BJ (cell line): Measurements from ENCODE around the gene SH2D7. TPM values are rescaled to one million over a fixed set of nuclear protein-coding genes. Genes with fewer than 3 reads are reported as not detected.

ENCODE experiments used
- CTCF ChIA-PET: fragments of 350-600 bp; formaldehyde crosslinking; extraction: SDS; loops from one replicate; lab custom pipeline; 2021; ENCODE audit warnings: antibody characterized with exemption, inconsistent platforms; lab: Yijun Ruan, JAX
- POLR2A ChIA-PET: fragments of 300-600 bp; sonication (Branson Sonifier 250); formaldehyde crosslinking; extraction: SDS; loops from one replicate; lab custom pipeline; 2021; ENCODE audit warnings: antibody characterized with exemption; lab: Charles Lee
- DNase-seq: peaks from one replicate; pipeline ENCODE4 v3.0.0-alpha.2; 2011; ENCODE audit warnings: low read depth
- H3K27me3 ChIP-seq: 2 replicates; pipeline ENCODE4 v1.6.0; 2011; ENCODE audit warnings: low read length; ENCODE audit not compliant: control insufficient read depth, insufficient read depth
- H3K36me3 ChIP-seq: 2 replicates; pipeline ENCODE4 v1.5.1; 2011; ENCODE audit warnings: low read length; ENCODE audit not compliant: control insufficient read depth, insufficient read depth
- H3K4me3 ChIP-seq: 2 replicates; pipeline ENCODE4 v1.5.1; 2011; ENCODE audit warnings: low read depth, mild to moderate bottlenecking, control low read depth, low read length
- CTCF ChIP-seq: IDR thresholded peaks from 2 replicates; pipeline ENCODE4 v1.5.1; 2011; ENCODE audit warnings: low read depth, mild to moderate bottlenecking, control low read depth, inconsistent platforms, low read length, moderate library complexity; ENCODE audit not compliant: insufficient read depth
- polyA plus RNA-seq: library from polyadenylated mRNA; depleted of rRNA; stranded (reverse); fragments of >200 nt; gene quantifications from 2 replicates; pipeline ENCODE4 v1.2.3, GENCODE V29; 2011

Gene SH2D7
- polyA plus RNA-seq, 1 experiment: not detected

- no peaks in the 10 kb centered on the region for H3K36me3 ChIP-seq
- CTCF ChIA-PET: interaction anchor here (0.6 to 3.3 kb wide), 5 partner anchors 17 to 131 kb away, joined by 3 to 10 read pairs (median 4); no protein-coding TSS in a partner anchor
- no peak for DNase-seq
- no peak for TF ChIP-seq CTCF
- H3K4me3 ChIP-seq: no peak overlapping the region
- POLR2A ChIA-PET: no interaction called here
- H3K27me3 ChIP-seq: peaks cover 9% of the 10 kb centered on the region
These were observed 1.8 kb upstream of the SH2D7 start for GRCh38 chr15:78090422-78091063.

DNA sequence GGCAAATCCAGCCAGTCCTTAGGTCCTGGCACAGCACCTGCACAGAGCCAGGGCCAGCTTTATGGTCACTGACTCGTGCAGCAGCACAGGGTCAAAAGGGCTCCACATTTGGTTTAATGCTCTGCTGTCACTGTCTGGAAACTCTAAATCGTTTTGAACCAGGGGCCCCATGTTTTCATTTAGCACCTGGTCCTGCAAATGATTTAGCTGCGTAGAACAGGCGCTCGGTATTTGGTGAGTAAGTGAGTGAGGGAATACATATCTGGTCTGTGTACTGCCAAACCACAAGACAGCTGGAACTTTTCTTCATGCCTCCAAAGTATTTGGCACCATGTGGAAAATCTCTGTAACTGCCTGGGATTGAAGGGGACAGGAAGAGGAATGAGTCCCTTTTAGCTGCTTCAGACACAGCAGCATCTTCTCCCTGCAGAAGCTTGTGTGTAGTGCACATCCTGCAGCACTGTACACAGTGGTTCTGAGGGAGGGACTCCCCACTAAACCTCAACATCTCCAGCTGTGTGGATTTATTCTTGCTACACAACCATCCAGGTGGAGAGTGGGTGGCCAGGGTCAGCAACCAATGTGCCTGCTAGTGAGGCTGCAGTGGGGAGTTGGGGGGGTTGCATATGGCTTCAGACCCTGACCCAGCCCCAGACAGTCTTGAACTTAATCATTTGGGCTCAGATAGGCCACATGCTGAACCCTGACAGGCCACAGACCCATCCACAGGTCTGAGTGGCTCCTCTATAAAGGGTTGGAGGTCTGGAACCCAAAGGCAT lies 1.1 kb downstream of the SH2D7 start:
- CTCF ChIA-PET: interaction anchor here (0.6 to 2.9 kb wide), 7 partner anchors 11 to 148 kb away, joined by 3 to 13 read pairs (median 7); no protein-coding TSS in a partner anchor
- TF ChIP-seq CTCF: no peak; the same call in 1 of the 2 replicates
- DNase-seq: peak; percentile 75
- Histone ChIP-seq H3K36me3 (no peaks in the 10 kb centered on the region), H3K4me3 (no peak overlapping the region), H3K27me3 (peaks cover 10% of the 10 kb centered on the region)
- POLR2A ChIA-PET: interaction anchor here (0.6 kb wide), 1 partner anchor 37 kb away, joined by 4 read pairs; no protein-coding TSS in a partner anchor

DNA sequence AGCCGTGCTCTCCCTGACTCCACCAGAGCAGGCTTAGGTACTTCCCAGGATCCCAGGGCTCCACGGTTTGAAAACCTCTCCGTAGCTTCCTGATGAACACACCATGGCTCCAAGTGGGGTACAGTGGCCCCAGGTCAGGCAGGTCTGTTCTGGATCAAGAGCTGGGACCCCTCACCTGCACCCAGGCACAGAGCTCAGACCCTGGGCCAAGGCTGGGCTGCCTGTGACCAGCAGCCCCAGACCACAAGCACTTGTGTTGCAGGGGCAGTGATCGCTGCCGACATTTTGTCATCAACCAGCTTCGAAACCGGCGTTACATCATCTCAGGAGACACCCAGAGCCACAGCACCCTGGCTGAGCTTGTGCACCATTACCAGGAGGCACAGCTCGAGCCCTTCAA lies 5.3 kb downstream of the SH2D7 start:
- ChIA-PET POLR2A (no interaction called here), CTCF (interaction anchor here (0.9 to 3.8 kb wide), 5 partner anchors 9 to 133 kb away, joined by 3 to 23 read pairs (median 3); no protein-coding TSS in a partner anchor)
- DNase-seq: no peak
- Histone ChIP-seq H3K27me3 (peaks cover 5% of the 10 kb centered on the region; the same call in 1 of the 2 replicates), H3K4me3 (no peak overlapping the region), H3K36me3 (no peaks in the 10 kb centered on the region)
- no peak for TF ChIP-seq CTCF

GRCh38 chr15:78098131-78098755 lies 5.9 kb downstream of the SH2D7 start:
- Histone ChIP-seq H3K27me3 (peaks cover 5% of the 10 kb centered on the region; the same call in 1 of the 2 replicates), H3K4me3 (no peak overlapping the region), H3K36me3 (no peaks in the 10 kb centered on the region)
- TF ChIP-seq CTCF: no peak
- CTCF ChIA-PET: interaction anchor here (0.9 to 3.8 kb wide), 5 partner anchors 10 to 133 kb away, joined by 3 to 23 read pairs (median 3); no protein-coding TSS in a partner anchor
- POLR2A ChIA-PET: no interaction called here
- no peak for DNase-seq
